GM10266 (cell line): ENCODE data around the gene EVL.
A peak's percentile ranks its signal among the peaks of the same experiment; 100 is the strongest.

Experiments
- DNase-seq: peaks from one replicate; pipeline ENCODE4 v3.0.0; 2012; ENCODE audit errors: extremely low spot score
- CTCF ChIP-seq: IDR thresholded peaks from 2 replicates; pipeline ENCODE4 v1.5.1; 2012; ENCODE audit warnings: mild to moderate bottlenecking, low read depth; ENCODE audit not compliant: control insufficient read depth, insufficient read depth; ENCODE audit errors: missing control alignments

Gene EVL

GRCh38 chr14:100072783-100073346 is 7.6 kb downstream of the EVL start:
- peak; percentile 65 for TF ChIP-seq CTCF
- no peak for DNase-seq

- DNase-seq, result no peak
- no peak for TF ChIP-seq CTCF
These were observed 8.6 kb downstream of the EVL start for GRCh38 chr14:100073576-100074430.

GRCh38 chr14:100074431-100075100 is 9.3 kb downstream of the EVL start:
- TF ChIP-seq CTCF, result no peak
- DNase-seq, result no peak

DNA sequence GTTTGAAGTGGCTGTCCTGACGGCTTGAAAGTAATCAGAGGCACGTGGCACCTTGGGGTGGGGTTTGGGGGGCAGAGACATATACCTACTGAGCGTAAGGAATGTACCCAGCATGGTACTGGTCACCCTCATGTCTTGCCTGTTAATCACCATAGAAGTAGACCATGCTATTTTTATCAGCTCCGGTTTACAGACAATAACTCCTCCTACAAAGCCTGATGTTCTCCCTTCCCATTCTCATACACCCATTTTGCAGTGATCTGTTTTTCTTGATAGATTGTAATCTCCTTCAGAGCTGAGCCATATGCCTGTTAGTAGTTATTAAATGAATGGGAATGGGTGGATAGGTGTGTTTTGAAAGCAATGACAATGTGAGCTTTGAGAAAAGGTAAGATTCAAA is 10.5 kb downstream of the EVL start:
- TF ChIP-seq CTCF, result no peak
- no peak for DNase-seq

- peak; percentile 29 for DNase-seq
- peak; percentile 49 for TF ChIP-seq CTCF
These were observed 10.9 kb downstream of the EVL start for GRCh38 chr14:100076133-100076532.

DNA sequence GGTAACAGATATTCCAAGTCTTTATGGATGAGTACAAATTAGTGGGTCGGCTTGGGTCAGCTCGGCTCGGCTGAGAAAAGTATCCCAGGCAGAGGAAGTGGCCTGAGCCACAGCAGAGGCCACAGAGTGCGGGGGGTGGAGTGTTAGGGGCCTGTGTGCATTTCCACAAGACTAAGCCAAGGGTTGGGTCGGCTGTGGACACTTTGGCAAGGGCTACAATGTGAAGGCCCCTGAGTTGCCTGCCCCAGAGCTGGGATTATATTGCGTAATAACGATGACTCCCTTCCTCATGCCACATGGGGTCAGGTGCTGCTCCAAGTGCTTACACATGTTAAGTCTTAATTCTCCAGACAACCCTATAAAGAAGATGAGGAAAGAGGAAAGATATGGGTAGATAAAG is 11.4 kb downstream of the EVL start:
- no peak for TF ChIP-seq CTCF
- no peak for DNase-seq

DNA sequence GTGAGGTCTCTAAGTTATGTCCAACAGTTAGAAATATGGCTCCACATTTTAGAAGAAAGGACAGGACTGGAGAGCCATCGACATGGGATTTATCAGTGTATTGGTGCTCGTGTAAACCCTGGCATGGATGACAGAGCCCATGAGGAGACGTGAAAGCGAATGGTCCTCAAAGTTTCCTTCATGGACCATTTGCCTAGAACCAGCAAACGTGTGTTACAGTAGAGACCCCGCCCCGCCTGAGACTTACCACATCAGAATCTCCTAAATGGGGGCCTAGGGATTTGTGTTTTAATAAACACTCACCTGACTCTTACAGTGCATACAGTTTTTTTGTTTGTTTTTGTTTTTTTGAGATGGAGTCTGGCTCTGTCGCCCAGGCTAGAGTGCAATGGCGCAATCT is 12.2 kb downstream of the EVL start:
- TF ChIP-seq CTCF, result no peak
- no peak for DNase-seq
